ENCODE results near the gene OSBPL8.

DNA sequence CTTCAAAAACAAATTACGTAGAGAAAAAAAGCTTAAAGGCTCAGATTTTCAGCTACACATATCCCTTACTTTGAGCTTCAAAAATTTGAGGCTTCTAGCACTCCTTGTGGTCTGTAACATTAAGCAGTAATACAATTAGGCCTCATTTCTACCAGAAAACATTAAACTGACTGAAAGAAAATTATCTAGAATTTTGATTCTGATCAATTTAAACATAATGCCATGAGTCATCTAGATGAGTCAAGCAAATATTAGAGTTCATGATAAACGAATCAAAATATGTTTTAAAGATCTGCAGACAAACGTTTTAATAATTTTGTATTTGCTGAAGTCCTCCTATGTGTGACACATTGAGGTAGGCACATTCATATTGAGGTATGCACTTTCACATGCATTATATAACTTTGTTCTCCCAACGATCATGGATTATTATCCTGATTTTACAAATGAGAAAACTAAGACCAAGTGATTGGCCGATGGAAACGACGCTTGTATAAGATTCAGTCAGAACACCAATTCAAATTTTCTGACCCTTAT is 4.3 kb downstream of the OSBPL8 start:
- TF ChIP-seq EZH2 (IDR thresholded peaks at IDR 0.05; ENCODE audit: borderline replicate concordance, low read length), result no peak
- TF ChIP-seq, protein P1, sequence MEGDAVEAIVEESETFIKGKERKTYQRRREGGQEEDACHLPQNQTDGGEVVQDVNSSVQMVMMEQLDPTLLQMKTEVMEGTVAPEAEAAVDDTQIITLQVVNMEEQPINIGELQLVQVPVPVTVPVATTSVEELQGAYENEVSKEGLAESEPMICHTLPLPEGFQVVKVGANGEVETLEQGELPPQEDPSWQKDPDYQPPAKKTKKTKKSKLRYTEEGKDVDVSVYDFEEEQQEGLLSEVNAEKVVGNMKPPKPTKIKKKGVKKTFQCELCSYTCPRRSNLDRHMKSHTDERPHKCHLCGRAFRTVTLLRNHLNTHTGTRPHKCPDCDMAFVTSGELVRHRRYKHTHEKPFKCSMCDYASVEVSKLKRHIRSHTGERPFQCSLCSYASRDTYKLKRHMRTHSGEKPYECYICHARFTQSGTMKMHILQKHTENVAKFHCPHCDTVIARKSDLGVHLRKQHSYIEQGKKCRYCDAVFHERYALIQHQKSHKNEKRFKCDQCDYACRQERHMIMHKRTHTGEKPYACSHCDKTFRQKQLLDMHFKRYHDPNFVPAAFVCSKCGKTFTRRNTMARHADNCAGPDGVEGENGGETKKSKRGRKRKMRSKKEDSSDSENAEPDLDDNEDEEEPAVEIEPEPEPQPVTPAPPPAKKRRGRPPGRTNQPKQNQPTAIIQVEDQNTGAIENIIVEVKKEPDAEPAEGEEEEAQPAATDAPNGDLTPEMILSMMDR (conservative IDR thresholded peaks at IDR 0.05 in 1 of 2, IDR thresholded peaks at IDR 0.05 in 1 of 2; ENCODE audit: extremely low read depth in 1 of 2, insufficient read depth in 1 of 2, low read depth in 1 of 2, low read length in 2 of 2), result no peak
